Stomach (tissue), 8 donors: ENCODE results near the gene USP7. TPM values are rescaled to one million over a fixed set of nuclear protein-coding genes. Genes with fewer than 3 reads are reported as not detected.

Experiments
- polyA plus RNA-seq, 3 donors: library from polyadenylated mRNA; stranded (reverse); fragments of 200-250 nt; gene quantifications; one replicate each; pipeline ENCODE4 v1.2.3, GENCODE V29; 2013
- total RNA-seq, 5 donors: library from RNA; depleted of rRNA; stranded (reverse); fragments of >200 nt; gene quantifications; one replicate each; pipeline versions ENCODE4 v1.1.0 to v1.2.3, GENCODE V29; 2014 to 2016
- donor health status: healthy with polysubstance abuse.
- donor health status: Bipolar disorder and iron deficiency.
- donor health status: healthy.

Gene USP7
- total and polyA plus RNA-seq, 8 donors: 19.3 to 171 (median 58.0) TPM

Other genes with a start within 250 kb of the USP7 start
- 10 to 100 TPM in 1 of 5 donors, 1 to 10 TPM in 3, not detected in 1; 5.3 to 12.9 (median 8.1) TPM for gene TMEM186, start 166.3 kb downstream of the USP7 start, total RNA-seq
- gene TMEM186, start 166.3 kb downstream of the USP7 start, polyA plus RNA-seq: 10 to 100 TPM in 1 of 3 donors, 1 to 10 TPM in 2; 5.3 to 10.4 (median 6.3) TPM
- gene PMM2, start 166.1 kb downstream of the USP7 start, total RNA-seq: 10 to 100 TPM; 36.8 to 89.3 (median 51.8) TPM
- gene PMM2, start 166.1 kb downstream of the USP7 start, polyA plus RNA-seq: 10 to 100 TPM; 15.1 to 27.2 (median 16.8) TPM
- 10 to 100 TPM in 4 of 5 donors, 1 to 10 TPM in 1; 2.0 to 78.6 (median 36.4) TPM for gene CARHSP1, start 94.9 kb downstream of the USP7 start, total RNA-seq
- gene CARHSP1, start 94.9 kb downstream of the USP7 start, polyA plus RNA-seq: 100 to 1,000 TPM in 2 of 3 donors, 10 to 100 TPM in 1; 95.5 to 190 (median 149) TPM
- not detected for gene LITAFD, start 81.6 kb downstream of the USP7 start, total RNA-seq
- not detected for gene LITAFD, start 81.6 kb downstream of the USP7 start, polyA plus RNA-seq
- 10 to 100 TPM; 28.6 to 84.1 (median 63.4) TPM for gene HAPSTR1, start 127.7 kb upstream of the USP7 start, total RNA-seq
- gene HAPSTR1, start 127.7 kb upstream of the USP7 start, polyA plus RNA-seq: 10 to 100 TPM in 2 of 3 donors, 1 to 10 TPM in 1; 6.6 to 13.6 (median 11.1) TPM